B cell (primary cell): ENCODE measurements around the gene ERI3. TPM values are rescaled to one million over a fixed set of nuclear protein-coding genes. Genes with fewer than 3 reads are reported as not detected.
A peak's percentile ranks its signal among the peaks of the same experiment; 100 is the strongest.

Source experiments
- ATAC-seq: fragments of 200-7000 bp; cut with Tn5 transposase; one replicate; pipeline ENCODE4 v1.10.0; 2021; ENCODE audit warnings: low read depth, mild to moderate bottlenecking, moderate number of reproducible peaks, moderate library complexity
- CTCF ChIA-PET: fragments of 350-600 bp; sonication (Branson Sonifier 250); formaldehyde crosslinking; loops from one replicate; lab custom pipeline; 2021; ENCODE audit warnings: antibody characterized with exemption, inconsistent platforms; lab: Charles Lee
- POLR2A ChIA-PET: fragments of 350-600 bp; sonication (Branson Sonifier 250); formaldehyde crosslinking; loops from one replicate; lab custom pipeline; 2021; ENCODE audit warnings: antibody characterized with exemption; lab: Charles Lee
- DNase-seq: peaks from one replicate; pipeline ENCODE4 v3.0.0; 2013
- H2AFZ ChIP-seq: 2 replicates; pipeline ENCODE4 v1.6.1; 2012; ENCODE audit warnings: mild to moderate bottlenecking, low read depth, low read length; ENCODE audit not compliant: insufficient read depth, poor library complexity, severe bottlenecking
- H3K27ac ChIP-seq, 2 donors: 1 replicate in 1 of 2; 2 replicates in 1 of 2; pipeline ENCODE4 v1.5.1; 2012 to 2013; ENCODE audit warnings: low read length in 2 of 2, mild to moderate bottlenecking in 2 of 2, moderate library complexity in 1 of 2
- H3K27me3 ChIP-seq, 4 experiments: fragments of 200-600 bp in 1 of 4; sonication (generic) in 1 of 4; replicated peaks in 1 of 4; 1 replicate in 2 of 4; 2 replicates in 2 of 4; pipeline versions ENCODE4 v1.6.1 to v1.7.0; 2013 to 2016; ENCODE audit warnings: low read length in 3 of 4, mild to moderate bottlenecking in 2 of 4, mixed read lengths in 1 of 4, moderate library complexity in 1 of 4; ENCODE audit not compliant: insufficient read depth in 4 of 4, control insufficient read depth in 3 of 4; ENCODE audit errors: control extremely low read depth in 1 of 4
- H3K36me3 ChIP-seq, 2 experiments: replicated peaks in 1 of 2; 1 replicate in 1 of 2; 2 replicates in 1 of 2; pipeline versions ENCODE4 v1.6.1 to v1.7.1; 2013; ENCODE audit warnings: low read length in 1 of 2; ENCODE audit not compliant: insufficient read depth in 2 of 2, control insufficient read depth in 1 of 2; ENCODE audit errors: control extremely low read depth in 1 of 2, extremely low read depth in 1 of 2
- H3K4me1 ChIP-seq, 2 donors: fragments of 200-600 bp in 1 of 2; sonication (generic) in 1 of 2; 1 replicate in 1 of 2; 2 replicates in 1 of 2; pipeline versions ENCODE4 v1.5.1 to v1.6.1; 2013 to 2017; ENCODE audit warnings: low read length in 2 of 2; ENCODE audit not compliant: control insufficient read depth in 2 of 2, insufficient read depth in 2 of 2
- H3K4me2 ChIP-seq: replicated peaks from 2 replicates; pipeline ENCODE3; 2012; ENCODE audit warnings: mild to moderate bottlenecking, low read depth, low read length; ENCODE audit not compliant: poor library complexity, severe bottlenecking
- H3K4me3 ChIP-seq, 5 experiments: fragments of 200-600 bp in 1 of 5; sonication (generic) in 1 of 5; 1 replicate in 3 of 5; 2 replicates in 2 of 5; pipeline versions ENCODE4 v1.5.1 to v1.7.0; 2011 to 2016; ENCODE audit warnings: low read length in 4 of 5, mild to moderate bottlenecking in 4 of 5, low read depth in 2 of 5, control low read depth in 1 of 5, moderate library complexity in 1 of 5; ENCODE audit not compliant: insufficient read depth in 1 of 5; ENCODE audit errors: control extremely low read depth in 1 of 5, extremely low read depth in 1 of 5
- H3K79me2 ChIP-seq: fragments of 200-600 bp; sonication (generic); one replicate; pipeline ENCODE4 v1.6.0; 2016; ENCODE audit warnings: low read length; ENCODE audit not compliant: control insufficient read depth, insufficient read depth
- H3K9ac ChIP-seq: fragments of 200-600 bp; sonication (generic); 2 replicates; pipeline ENCODE4 v1.6.1; 2017; ENCODE audit warnings: mild to moderate bottlenecking, low read length, moderate library complexity
- H3K9me3 ChIP-seq, 3 donors: one replicate each; pipeline versions ENCODE4 v1.6.1 to v1.7.1; 2013; ENCODE audit warnings: low read length in 2 of 3; ENCODE audit not compliant: control insufficient read depth in 2 of 3, insufficient read depth in 1 of 3; ENCODE audit errors: control extremely low read depth in 1 of 3
- H4K20me1 ChIP-seq: 2 replicates; pipeline ENCODE4 v1.6.0; 2012; ENCODE audit warnings: mild to moderate bottlenecking, low read length; ENCODE audit not compliant: insufficient read depth, control insufficient read depth, poor library complexity, severe bottlenecking
- H3K27ac Mint-ChIP-seq: one replicate; pipeline ENCODE4 v1.8.0; 2021; ENCODE audit warnings: mixed read lengths
- H3K27me3 Mint-ChIP-seq: one replicate; pipeline ENCODE4 v1.8.0; 2021; ENCODE audit warnings: mixed read lengths
- H3K4me1 Mint-ChIP-seq: one replicate; pipeline ENCODE4 v1.8.0; 2021; ENCODE audit warnings: mixed read lengths
- H3K4me3 Mint-ChIP-seq: one replicate; pipeline ENCODE4 v1.8.0; 2021; ENCODE audit warnings: mixed read lengths
- H3K9me3 Mint-ChIP-seq: one replicate; pipeline ENCODE4 v1.8.0; 2022; ENCODE audit warnings: mixed read lengths; ENCODE audit not compliant: insufficient read depth
- EZH2 ChIP-seq: IDR thresholded peaks from 2 replicates; pipeline ENCODE4 v1.6.1; 2012; ENCODE audit warnings: borderline replicate concordance, low read depth, mild to moderate bottlenecking, moderate library complexity, low read length; ENCODE audit not compliant: insufficient read depth, poor library complexity, severe bottlenecking
- WGBS: methylation state at CpG from one replicate; pipeline ENCODE4 v1.1.5; 2013; ENCODE audit warnings: missing lambda C conversion rate; ENCODE audit not compliant: insufficient coverage; 5-methylcytosine and 5-hydroxymethylcytosine counted together
- intact Hi-C: fragments of 100-400 bp; cut with micrococcal nuclease; formaldehyde crosslinking; loops from one replicate; pipeline ENCODE4 v1.10.0; 2022
- polyA plus RNA-seq: library from polyadenylated mRNA; depleted of rRNA; stranded (reverse); fragments of >200 nt; gene quantifications from 2 replicates; pipeline ENCODE4 v1.2.3, GENCODE V29; 2012
- total RNA-seq, 2 donors: library from RNA; stranded (reverse); fragments of 120-200 nt in 1 of 2; gene quantifications; 1 replicate in 1 of 2; 2 replicates in 1 of 2; pipeline versions ENCODE4 v1.2.3 to v1.2.4, GENCODE V29; 2013 to 2022
- TF ChIP-seq, protein P1 (sequence below): fragments of 200-600 bp; IDR thresholded peaks from one replicate; pipeline ENCODE4 v1.8.0; 2022; ENCODE audit warnings: antibody characterized with exemption, mild to moderate bottlenecking

Gene ERI3
- total and polyA plus RNA-seq, 2 donors (not counting 1 experiment from before 2014, with no cell fraction given), result 37.5 to 53.9 TPM

DNA sequence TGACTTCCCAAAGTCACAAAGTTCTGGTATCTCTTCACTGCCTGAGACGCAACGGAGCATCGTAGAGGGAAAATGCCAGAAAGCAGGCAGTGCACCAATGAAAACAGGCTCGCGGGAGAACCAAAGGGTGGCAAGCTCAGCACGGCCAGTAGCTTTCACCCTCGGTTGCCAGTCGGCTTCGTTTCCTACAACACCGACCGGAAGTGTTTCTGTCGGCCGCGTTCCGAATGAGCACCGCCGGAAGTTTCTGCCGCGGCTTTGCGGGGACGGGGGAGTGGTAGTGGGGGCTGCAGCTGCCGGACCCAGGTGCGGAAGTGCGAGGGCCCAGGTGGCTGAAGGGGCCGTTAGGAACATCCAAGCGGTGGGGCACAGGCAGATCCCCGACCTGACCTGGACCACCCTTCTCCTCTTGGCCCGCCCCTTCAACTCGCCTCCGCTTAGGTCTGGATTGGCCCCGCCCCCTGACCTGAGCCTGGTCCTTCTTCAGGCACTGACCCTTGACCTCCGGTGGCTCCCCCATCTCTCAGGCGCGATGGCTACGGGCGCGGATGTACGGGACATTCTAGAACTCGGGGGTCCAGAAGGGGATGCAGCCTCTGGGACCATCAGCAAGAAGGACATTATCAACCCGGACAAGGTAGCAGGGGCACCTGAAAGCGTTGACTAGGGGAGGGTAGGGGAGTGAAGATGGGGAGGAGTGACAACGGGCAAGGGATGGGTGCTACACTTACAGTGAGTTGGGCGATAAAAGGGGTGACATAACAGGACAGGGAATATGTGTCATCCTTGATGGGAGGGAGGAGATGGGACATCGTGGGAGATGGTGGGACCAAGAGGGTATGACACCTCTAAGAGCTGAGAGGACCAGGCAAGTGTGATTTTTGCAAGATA lies 141.6 kb downstream of the ERI3 start, which contains the start of gene DMAP1:
DMAP1 (plus strand) TSS at position 250 of the 891 bp plus-strand sequence; CDS start at position 533, 283 bp downstream.
- H3K4me3 Mint-ChIP-seq, result peak within 1 kb of the TSS; percentile 97
- Histone ChIP-seq H3K27me3 (no peaks in the 10 kb centered on the region), H4K20me1 (no peaks in the 10 kb centered on the region), H2AFZ (peak within 1 kb of the TSS; percentile 97), H3K79me2 (peaks cover 18% of the 10 kb centered on the region), H3K27ac (peak within 1 kb of the TSS; percentile 45 to 53), H3K4me3 (peak within 1 kb of the TSS; percentile 77 to 95 (median 84)), H3K4me2 (peak within 1 kb of the TSS; percentile 83), H3K9me3 (no peaks in the 10 kb centered on the region), H3K36me3 (peaks cover 0 to 24% of the 10 kb centered on the region in 2 experiments), H3K9ac (peak within 1 kb of the TSS; percentile 86), H3K4me1 (peaks cover 16 to 17% of the 10 kb centered on the region in 2 donors)
- TF ChIP-seq, protein P1, sequence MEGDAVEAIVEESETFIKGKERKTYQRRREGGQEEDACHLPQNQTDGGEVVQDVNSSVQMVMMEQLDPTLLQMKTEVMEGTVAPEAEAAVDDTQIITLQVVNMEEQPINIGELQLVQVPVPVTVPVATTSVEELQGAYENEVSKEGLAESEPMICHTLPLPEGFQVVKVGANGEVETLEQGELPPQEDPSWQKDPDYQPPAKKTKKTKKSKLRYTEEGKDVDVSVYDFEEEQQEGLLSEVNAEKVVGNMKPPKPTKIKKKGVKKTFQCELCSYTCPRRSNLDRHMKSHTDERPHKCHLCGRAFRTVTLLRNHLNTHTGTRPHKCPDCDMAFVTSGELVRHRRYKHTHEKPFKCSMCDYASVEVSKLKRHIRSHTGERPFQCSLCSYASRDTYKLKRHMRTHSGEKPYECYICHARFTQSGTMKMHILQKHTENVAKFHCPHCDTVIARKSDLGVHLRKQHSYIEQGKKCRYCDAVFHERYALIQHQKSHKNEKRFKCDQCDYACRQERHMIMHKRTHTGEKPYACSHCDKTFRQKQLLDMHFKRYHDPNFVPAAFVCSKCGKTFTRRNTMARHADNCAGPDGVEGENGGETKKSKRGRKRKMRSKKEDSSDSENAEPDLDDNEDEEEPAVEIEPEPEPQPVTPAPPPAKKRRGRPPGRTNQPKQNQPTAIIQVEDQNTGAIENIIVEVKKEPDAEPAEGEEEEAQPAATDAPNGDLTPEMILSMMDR, result no peak
- TF ChIP-seq EZH2, result no peak
- H3K27ac Mint-ChIP-seq, result peak within 1 kb of the TSS; percentile 93
- ATAC-seq (peak; percentile 81), DNase-seq (peak; percentile 92)
- H3K27me3 Mint-ChIP-seq, result no peaks in the 10 kb centered on the region
- no peaks in the 10 kb centered on the region for H3K9me3 Mint-ChIP-seq
- CTCF ChIA-PET, result interaction anchor here (1.3 to 1.6 kb wide), 3 partner anchors 14 to 439 kb away, joined by 4 to 5 read pairs (median 4); no protein-coding TSS in a partner anchor
- POLR2A ChIA-PET, result no interaction called here
- under 1% methylated on average over 44 of the region's 44 CpGs for WGBS
- intact Hi-C loops, result loop anchor here (1.0 kb wide), 1 partner anchor 461 kb away; the partner anchor contains the start of genes ARMH1 and TMEM53
- H3K4me1 Mint-ChIP-seq, result peaks cover 32% of the 10 kb centered on the region
